H7 (cell line): ENCODE results near the gene MAN2A2. TPM values are rescaled to one million over a fixed set of nuclear protein-coding genes. Genes with fewer than 3 reads are reported as not detected.

Experiments used
- DNase-seq: peaks from one replicate; pipeline ENCODE4 v3.0.0; 2012
- H3K27me3 ChIP-seq: 2 replicates; pipeline ENCODE4 v1.6.0; 2011; ENCODE audit warnings: mild to moderate bottlenecking, low read length; ENCODE audit not compliant: control insufficient read depth, insufficient read depth
- H3K36me3 ChIP-seq: replicated peaks from 2 replicates; pipeline ENCODE4 v1.5.1; 2011; ENCODE audit warnings: low read length; ENCODE audit not compliant: control insufficient read depth, insufficient read depth
- H3K4me3 ChIP-seq: 2 replicates; pipeline ENCODE4 v1.5.1; 2011; ENCODE audit warnings: low read depth, mild to moderate bottlenecking, control low read depth, low read length, moderate library complexity; ENCODE audit not compliant: insufficient read depth
- total RNA-seq: library from RNA; depleted of rRNA; stranded (reverse); fragments of >200 nt; shearing (Covaris generic); gene quantifications from 2 replicates; pipeline ENCODE4 v1.2.3, GENCODE V29; 2014

MAN2A2 gene
- total RNA-seq, 1 experiment from 2014 or later, result 7.4 TPM

GRCh38 chr15:90941038-90941437 lies 37.9 kb downstream of the MAN2A2 start:
- DNase-seq, result no peak
- Histone ChIP-seq H3K27me3 (no peaks in the 10 kb centered on the region), H3K36me3 (peaks cover 42% of the 10 kb centered on the region)

DNA sequence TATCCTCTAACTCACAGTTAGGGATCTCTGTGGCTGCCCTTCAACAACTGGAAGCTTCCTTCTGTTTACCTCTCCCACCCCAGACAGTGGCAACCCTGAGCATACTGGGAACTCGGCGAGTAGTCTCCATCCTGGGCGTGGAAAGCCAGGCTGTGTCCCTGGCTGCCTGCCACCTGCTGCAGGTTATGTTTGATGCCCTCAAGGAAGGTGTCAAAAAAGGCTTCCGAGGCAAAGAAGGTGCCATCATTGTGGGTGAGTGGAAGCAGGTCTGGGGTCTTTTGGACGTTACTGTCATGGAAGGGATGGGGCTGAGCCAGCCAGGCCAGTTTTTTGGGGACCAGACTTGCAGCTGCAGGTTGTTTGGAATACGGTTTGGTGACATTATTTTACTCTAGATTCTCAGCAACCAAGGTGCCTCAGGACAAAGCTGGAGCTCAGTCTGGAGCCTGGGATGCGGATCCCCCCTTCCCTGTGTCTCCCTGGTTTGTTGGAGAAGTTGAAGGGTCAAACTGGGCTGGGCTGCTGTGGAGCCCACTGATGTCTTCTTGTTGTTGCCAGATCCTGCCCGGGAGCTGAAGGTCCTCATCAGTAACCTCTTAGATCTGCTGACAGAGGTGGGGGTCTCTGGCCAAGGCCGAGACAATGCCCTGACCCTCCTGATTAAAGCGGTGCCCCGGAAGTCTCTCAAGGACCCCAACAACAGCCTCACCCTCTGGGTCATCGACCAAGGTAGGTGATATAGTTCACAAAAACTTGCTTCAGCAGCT lies 39.4 kb downstream of the MAN2A2 start:
- Histone ChIP-seq H3K27me3 (no peaks in the 10 kb centered on the region), H3K4me3 (no peak overlapping the region), H3K36me3 (peaks cover 43% of the 10 kb centered on the region)
- DNase-seq, result no peak

More at GRCh38 chr15:90941038-90941437, 37.9 kb downstream of the MAN2A2 start:
- H3K4me3 ChIP-seq, result no peak overlapping the region

GRCh38 chr15:90945091-90945490 lies 42.0 kb downstream of the MAN2A2 start:
- DNase-seq, result no peak
- H3K27me3 ChIP-seq, result no peaks in the 10 kb centered on the region
- no peak overlapping the region for H3K4me3 ChIP-seq
- H3K36me3 ChIP-seq, result peaks cover 44% of the 10 kb centered on the region

DNA sequence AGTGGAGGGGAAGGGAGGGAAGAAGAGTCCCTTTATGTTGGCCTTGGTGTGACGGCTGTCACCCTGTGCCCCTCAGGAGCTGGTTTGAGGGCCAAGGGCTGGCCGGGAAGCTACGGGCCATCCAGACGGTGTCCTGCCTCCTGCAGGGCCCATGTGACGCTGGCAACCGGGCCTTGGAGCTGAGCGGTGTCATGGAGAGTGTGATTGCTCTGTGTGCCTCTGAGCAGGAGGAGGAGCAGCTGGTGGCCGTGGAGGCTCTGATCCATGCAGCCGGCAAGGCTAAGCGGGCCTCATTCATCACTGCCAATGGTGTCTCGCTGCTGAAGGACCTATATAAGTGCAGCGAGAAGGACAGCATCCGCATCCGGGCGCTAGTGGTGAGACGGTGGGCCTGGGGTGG lies 43.4 kb downstream of the MAN2A2 start:
- DNase-seq, result peak; percentile 41
- no peak overlapping the region for H3K4me3 ChIP-seq
- H3K27me3 ChIP-seq, result no peaks in the 10 kb centered on the region
- H3K36me3 ChIP-seq, result peaks cover 38% of the 10 kb centered on the region

DNA sequence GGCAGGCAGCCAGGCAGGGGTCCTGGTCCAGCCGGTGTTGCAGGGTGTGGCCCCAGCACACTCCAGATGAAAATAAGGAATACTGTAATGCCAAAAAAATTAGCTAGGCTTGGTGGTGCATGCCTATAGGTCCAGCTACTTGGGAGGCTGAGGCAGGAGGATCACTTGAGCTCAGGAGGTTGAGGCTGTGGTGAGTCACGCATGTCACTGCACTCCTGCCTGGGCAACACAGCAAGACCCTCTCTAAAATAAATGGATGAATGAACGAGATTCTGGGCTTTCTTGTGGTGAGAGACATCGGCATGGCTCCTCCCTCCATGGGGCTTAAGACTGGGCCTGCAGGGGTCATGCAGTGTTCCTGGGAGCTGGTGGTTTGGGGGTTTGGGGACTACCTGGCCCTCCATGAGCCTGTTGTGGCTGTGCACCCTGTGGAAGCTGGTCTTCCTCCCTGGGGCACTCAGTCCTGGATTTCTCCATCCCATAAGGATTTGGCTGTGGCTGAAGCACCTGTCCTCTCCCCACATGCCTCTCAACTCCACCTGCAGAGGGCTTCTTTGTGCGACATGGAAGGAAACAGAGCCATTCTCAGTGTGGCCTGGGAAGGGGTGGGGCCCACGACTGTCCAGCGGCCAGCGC lies 44.0 kb downstream of the MAN2A2 start:
- H3K36me3 ChIP-seq, result peaks cover 38% of the 10 kb centered on the region
- no peak for DNase-seq
- H3K27me3 ChIP-seq, result no peaks in the 10 kb centered on the region
- H3K4me3 ChIP-seq, result no peak overlapping the region

DNA sequence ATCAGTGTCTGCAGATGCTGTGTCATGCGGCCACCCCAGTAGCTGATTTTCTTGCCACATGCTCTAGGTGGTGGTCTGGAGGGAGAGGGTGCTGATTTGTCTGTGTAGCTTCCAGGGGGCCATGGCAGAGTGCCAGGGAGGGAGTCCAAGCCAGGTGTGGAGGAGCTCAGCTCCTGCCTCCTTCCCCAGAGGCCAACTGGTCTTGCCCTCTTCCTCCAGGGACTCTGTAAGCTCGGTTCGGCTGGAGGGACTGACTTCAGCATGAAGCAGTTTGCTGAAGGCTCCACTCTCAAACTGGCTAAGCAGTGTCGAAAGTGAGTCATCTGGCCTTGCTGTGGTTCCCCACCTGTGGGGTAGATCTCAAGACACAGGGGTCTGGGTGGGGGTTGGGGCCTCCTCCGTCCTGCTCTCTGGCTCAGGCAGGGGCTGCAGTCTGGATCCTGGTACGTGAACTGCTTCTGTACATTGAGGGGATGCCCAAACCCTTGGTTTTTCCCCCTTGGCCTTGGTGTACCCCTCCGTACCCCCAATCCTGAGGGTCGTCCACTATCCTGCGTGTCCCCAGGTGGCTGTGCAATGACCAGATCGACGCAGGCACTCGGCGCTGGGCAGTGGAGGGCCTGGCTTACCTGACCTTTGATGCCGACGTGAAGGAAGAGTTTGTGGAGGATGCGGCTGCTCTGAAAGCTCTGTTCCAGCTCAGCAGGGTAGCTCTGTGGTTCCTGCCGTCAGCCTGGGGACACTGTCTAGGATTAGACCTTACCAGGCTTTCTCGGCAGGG lies 44.7 kb downstream of the MAN2A2 start:
- Histone ChIP-seq H3K27me3 (no peaks in the 10 kb centered on the region), H3K4me3 (no peak overlapping the region), H3K36me3 (peaks cover 36% of the 10 kb centered on the region)
- peak; percentile 36 for DNase-seq

DNA sequence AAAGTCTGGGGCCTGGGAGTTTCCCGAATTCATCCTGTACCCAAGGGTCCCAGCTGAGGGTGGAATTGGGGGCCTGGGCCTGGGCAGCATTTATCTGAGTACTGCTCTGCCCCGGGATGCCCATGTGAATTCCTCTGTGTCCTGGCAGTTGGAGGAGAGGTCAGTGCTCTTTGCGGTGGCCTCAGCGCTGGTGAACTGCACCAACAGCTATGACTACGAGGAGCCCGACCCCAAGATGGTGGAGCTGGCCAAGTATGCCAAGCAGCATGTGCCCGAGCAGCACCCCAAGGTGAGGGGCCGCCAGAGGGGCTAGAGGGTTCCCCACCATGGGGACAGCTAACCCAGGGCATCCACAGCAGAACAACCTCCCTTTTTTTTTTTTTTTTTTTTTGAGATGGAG lies 45.4 kb downstream of the MAN2A2 start:
- peaks cover 38% of the 10 kb centered on the region for H3K36me3 ChIP-seq
- DNase-seq, result peak; percentile 15
- H3K27me3 ChIP-seq, result no peaks in the 10 kb centered on the region
- H3K4me3 ChIP-seq, result no peak overlapping the region

- peaks cover 31% of the 10 kb centered on the region for H3K36me3 ChIP-seq
- H3K27me3 ChIP-seq, result no peaks in the 10 kb centered on the region
- no peak overlapping the region for H3K4me3 ChIP-seq
- no peak for DNase-seq
Observed at GRCh38 chr15:90949979-90950675, 47.0 kb downstream of the MAN2A2 start.

DNA sequence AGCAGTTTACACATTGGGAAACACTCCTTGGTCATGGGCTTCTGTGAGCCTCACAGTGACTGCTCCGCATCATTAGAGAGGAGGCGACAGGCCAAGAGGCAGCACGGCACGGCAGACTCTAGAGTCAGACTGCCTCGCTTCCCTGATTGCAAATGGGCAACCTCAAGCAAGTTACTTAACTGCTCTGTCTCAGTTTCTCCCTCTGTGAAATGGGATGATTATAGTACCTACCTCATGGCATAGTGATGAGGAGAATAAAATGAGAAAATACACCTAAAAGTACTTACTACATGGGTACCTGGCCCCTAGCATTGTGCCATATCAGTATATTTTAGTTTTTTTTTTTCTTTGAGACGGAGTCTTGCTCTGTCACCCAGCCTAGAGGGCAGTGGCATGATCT lies 47.6 kb downstream of the MAN2A2 start:
- Histone ChIP-seq H3K27me3 (no peaks in the 10 kb centered on the region), H3K36me3 (peaks cover 31% of the 10 kb centered on the region), H3K4me3 (no peak overlapping the region)
- no peak for DNase-seq

- Histone ChIP-seq H3K4me3 (no peak overlapping the region), H3K36me3 (peaks cover 21% of the 10 kb centered on the region), H3K27me3 (peaks cover 4% of the 10 kb centered on the region; the same call in 1 of the 2 replicates)
- peak; percentile 49 for DNase-seq
Observed at GRCh38 chr15:90952901-90953677, 50.0 kb downstream of the MAN2A2 start.

- H3K36me3 ChIP-seq, result peaks cover 19% of the 10 kb centered on the region
- peak; percentile 62 for DNase-seq
- H3K27me3 ChIP-seq, result peaks cover 4% of the 10 kb centered on the region; the same call in 1 of the 2 replicates
- H3K4me3 ChIP-seq, result no peak overlapping the region
Observed at GRCh38 chr15:90953947-90954711, 51.0 kb downstream of the MAN2A2 start.

DNA sequence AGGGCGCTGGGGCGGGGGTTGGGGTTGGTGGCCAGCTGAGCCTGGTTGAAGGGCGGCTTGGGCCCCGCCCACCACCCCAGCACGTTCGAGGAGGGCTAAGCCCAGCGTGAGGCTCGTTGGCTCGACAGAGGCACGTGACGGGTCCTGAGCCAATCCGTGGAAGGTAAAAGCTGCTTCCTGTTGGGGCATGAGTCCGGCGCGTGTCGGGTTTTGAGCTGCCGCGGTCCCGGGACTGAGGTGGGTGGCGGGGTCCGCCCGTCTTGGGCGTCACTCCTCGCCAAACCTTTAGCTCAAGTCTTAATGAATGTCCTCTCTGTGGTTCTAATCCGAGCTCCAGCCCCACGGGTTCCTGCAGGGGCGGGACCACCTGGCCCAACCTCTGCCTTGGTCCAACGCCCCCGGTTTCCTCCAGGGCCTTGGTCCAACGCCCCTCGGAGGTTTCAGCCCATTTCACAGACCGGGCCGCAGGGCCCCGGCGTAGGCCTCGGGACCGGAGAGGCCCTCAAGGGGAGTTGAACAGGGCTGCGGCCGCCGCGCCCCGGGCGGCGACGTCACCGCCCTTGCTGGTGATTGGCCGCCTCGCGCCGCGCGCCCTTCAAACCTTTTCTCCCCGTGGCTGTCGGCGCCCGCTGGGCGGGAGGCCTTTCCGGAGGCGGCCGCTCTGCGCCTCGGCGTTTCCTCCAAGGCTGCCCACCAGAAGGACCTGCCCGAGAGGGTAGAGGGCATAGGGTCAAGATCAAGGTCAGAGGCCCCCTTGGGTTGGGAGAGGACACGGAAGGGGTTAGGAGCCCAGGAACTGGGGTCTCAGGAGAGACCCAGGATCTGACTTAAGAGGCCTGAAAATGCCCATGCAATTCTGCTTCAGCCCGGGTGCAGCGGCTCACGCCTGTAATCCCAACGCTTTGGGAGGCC lies 51.9 kb downstream of the MAN2A2 start, which contains the start of gene RCCD1:
Gene RCCD1, plus strand, starts transcription at position 173 of the 912 bp plus-strand sequence. CDS start 1,851 bp downstream, outside the sequence.
- H3K36me3 ChIP-seq, result peaks cover 13% of the 10 kb centered on the region
- H3K4me3 ChIP-seq, result peak within 1 kb of the TSS; percentile 68
- peak; percentile 99 for DNase-seq
- peaks cover 4% of the 10 kb centered on the region; the same call in 1 of the 2 replicates for H3K27me3 ChIP-seq
